ENCODE measurements around the gene DUSP10. TPM values are rescaled to one million over a fixed set of nuclear protein-coding genes. Genes with fewer than 3 reads are reported as not detected.

DUSP10 gene
- total and polyA plus RNA-seq, 2 of the 13 experiments (the other 11 are each of a cell fraction or from before 2014, with no cell fraction given): 2.1 to 4.4 TPM

GRCh38 chr1:221729771-221730330 is 12.0 kb downstream of the DUSP10 start (continued):
- TF ChIP-seq ZNF468 (CRISPR knock-in tag; IDR thresholded peaks at IDR 0.05) (no peak), PHF8 (CRISPR knock-in tag; IDR thresholded peaks at IDR 0.05) (no peak), ZC3H13 (CRISPR knock-in tag; IDR thresholded peaks at IDR 0.05) (no peak), TRIM24 (CRISPR knock-in tag; IDR thresholded peaks at IDR 0.05) (no peak), ZNF12 (CRISPR knock-in tag; IDR thresholded peaks at IDR 0.05) (no peak)

- ChIA-PET CTCF (ENCODE audit: low intra/inter-chr PET ratio, low total read pairs) (no interaction called here), POLR2A (no interaction called here)
- H4K20me1 ChIP-seq (ENCODE audit: insufficient read depth, low read length): no peaks in the 10 kb centered on the region
- in situ Hi-C loops (cut with HindIII; ENCODE audit: extremely low pct_ligation_motif_present, low pct_unique_long_range_greater_than_20kb): no loop called here
- no peaks in the 10 kb centered on the region for H3K27me3 ChIP-seq (ENCODE audit: control insufficient read depth in 1 of 2, insufficient read depth in 2 of 2, low read length in 2 of 2)
- FAIRE-seq (no peak), ATAC-seq (no peak), DNase-seq (ENCODE audit: low spot score) (no peak)
- H3K9me3 ChIP-seq (ENCODE audit: low read length): peaks cover 8% of the 10 kb centered on the region
- no peak overlapping the region for H3K9ac ChIP-seq (ENCODE audit: insufficient read depth, low read depth, low read length)
- H3K27ac ChIP-seq (ENCODE audit: extremely low read length, insufficient read depth, low read length): no peak overlapping the region
- no peaks in the 10 kb centered on the region for H3K79me2 ChIP-seq (ENCODE audit: insufficient read depth, low read length)
- H3K4me2 ChIP-seq (ENCODE audit: low read depth, low read length): no peak overlapping the region
- H3K4me3 ChIP-seq (replicated peaks in 1 of 3; ENCODE audit: insufficient read depth in 1 of 3, low read depth in 2 of 3, low read length in 3 of 3): no peak overlapping the region
- intact Hi-C loops (cut with micrococcal nuclease; ENCODE audit: unreplicated experiment): no loop called here
- WGBS (ENCODE audit: low lambda C conversion rate): 92% methylated on average over 1 of the region's 1 CpG
- BruUV-seq (replicated peaks): no TSS peak
- H2AFZ ChIP-seq (ENCODE audit: low read length): no peak overlapping the region
- H3K36me3 ChIP-seq (replicated peaks in 1 of 2; ENCODE audit: control insufficient read depth in 1 of 2, insufficient read depth in 2 of 2, low read length in 2 of 2): no peaks in the 10 kb centered on the region
- no peaks in the 10 kb centered on the region for H3K4me1 ChIP-seq (ENCODE audit: insufficient read depth, low read length)
- TF ChIP-seq CHD4 (IDR thresholded peaks at IDR 0.05; ENCODE audit: borderline replicate concordance, low read length) (no peak), CC2D1A (CRISPR knock-in tag; IDR thresholded peaks at IDR 0.05) (no peak), ZNF12 (CRISPR knock-in tag; IDR thresholded peaks at IDR 0.05) (no peak), ZNF790 (CRISPR knock-in tag; IDR thresholded peaks at IDR 0.05; ENCODE audit: borderline replicate concordance) (no peak), ZNF414 (CRISPR knock-in tag; IDR thresholded peaks at IDR 0.05) (no peak), ASH2L (IDR thresholded peaks at IDR 0.05; ENCODE audit: insufficient read length, low read depth, low read length) (no peak), ZNF296 (CRISPR knock-in tag; conservative IDR thresholded peaks at IDR 0.05) (no peak), ZBTB7A (CRISPR knock-in tag; IDR thresholded peaks at IDR 0.05) (no peak), HOXA7 (CRISPR knock-in tag; IDR thresholded peaks at IDR 0.05) (no peak), ZNF432 (CRISPR knock-in tag; IDR thresholded peaks at IDR 0.05; ENCODE audit: borderline replicate concordance) (no peak), ZNF281 (CRISPR knock-in tag; IDR thresholded peaks at IDR 0.05; ENCODE audit: borderline replicate concordance) (no peak), ATF7 (IDR thresholded peaks at IDR 0.05) (no peak), ATF7 (CRISPR knock-in tag; IDR thresholded peaks at IDR 0.05) (no peak)
- TF ChIP-seq, protein P1, sequence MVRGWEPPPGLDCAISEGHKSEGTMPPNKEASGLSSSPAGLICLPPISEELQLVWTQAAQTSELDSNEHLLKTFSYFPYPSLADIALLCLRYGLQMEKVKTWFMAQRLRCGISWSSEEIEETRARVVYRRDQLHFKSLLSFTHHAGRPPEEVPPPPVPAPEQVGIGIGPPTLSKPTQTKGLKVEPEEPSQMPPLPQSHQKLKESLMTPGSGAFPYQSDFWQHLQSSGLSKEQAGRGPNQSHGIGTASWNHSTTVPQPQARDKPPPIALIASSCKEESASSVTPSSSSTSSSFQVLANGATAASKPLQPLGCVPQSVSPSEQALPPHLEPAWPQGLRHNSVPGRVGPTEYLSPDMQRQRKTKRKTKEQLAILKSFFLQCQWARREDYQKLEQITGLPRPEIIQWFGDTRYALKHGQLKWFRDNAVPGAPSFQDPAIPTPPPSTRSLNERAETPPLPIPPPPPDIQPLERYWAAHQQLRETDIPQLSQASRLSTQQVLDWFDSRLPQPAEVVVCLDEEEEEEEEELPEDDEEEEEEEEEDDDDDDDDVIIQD (CRISPR knock-in tag; IDR thresholded peaks at IDR 0.05; ENCODE audit: low read depth): no peak
- TF ChIP-seq, protein P2, sequence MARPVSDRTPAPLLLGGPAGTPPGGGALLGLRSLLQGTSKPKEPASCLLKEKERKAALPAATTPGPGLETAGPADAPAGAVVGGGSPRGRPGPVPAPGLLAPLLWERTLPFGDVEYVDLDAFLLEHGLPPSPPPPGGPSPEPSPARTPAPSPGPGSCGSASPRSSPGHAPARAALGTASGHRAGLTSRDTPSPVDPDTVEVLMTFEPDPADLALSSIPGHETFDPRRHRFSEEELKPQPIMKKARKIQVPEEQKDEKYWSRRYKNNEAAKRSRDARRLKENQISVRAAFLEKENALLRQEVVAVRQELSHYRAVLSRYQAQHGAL (CRISPR knock-in tag; IDR thresholded peaks at IDR 0.05; ENCODE audit: not compliant biosample characterization): no peak
Measured at GRCh38 chr1:221728037-221728505, 13.8 kb downstream of the DUSP10 start.
